SU-DHL-6 (cell line): ENCODE data around the gene PLA2G2C.

ENCODE experiments used
- EZH2phosphoT487 ChIP-seq: fragments of 200-600 bp; sonication (generic), shearing (Covaris generic); conservative IDR thresholded peaks from 2 replicates; pipeline ENCODE4 v1.6.1; 2018; ENCODE audit warnings: mild to moderate bottlenecking, antibody characterized with exemption, low read length, moderate library complexity, mixed read lengths
- TF ChIP-seq, protein P1 (sequence below): fragments of 200-600 bp; sonication (generic); IDR thresholded peaks from one replicate; pipeline ENCODE4 v1.5.1; 2017; ENCODE audit warnings: antibody characterized with exemption, mild to moderate bottlenecking, low read length, moderate library complexity; ENCODE audit not compliant: insufficient read depth, poor library complexity, severe bottlenecking

DNA sequence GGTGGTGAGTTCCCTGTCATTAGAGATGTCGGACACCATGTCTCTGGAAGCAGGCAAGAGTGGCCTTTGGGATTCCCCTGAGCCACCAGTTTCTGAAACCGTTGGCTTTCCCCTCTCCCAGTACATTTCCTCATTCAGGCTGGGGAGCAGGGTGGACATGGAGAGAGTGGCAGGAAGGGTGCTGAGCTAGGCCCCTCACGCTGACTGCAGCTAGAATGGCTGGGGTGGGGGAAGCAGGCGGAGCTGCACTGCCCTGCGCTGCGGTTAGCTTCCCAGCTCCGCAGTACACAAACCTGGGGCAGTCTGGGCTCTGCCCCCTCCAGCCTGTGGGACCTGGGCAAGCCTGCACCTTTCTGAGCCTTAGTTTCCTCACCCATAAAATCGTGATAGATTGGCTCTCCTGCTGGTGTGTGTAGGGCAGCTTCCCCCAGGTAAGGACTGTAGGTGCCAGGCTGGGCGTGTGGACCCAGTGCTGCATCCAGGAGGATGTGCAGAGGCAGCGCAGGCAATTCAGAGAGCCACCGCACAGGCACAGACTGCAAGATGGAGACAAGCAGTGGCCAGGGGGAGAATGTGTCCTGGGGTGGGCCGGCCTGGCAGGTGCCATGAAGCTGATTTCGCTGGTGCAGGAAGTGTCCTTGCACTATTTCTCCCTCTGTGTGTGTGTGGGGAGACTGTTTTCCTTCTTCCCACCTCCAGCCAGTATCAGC lies 44.2 kb downstream of the PLA2G2C start:
- TF ChIP-seq, protein P1, sequence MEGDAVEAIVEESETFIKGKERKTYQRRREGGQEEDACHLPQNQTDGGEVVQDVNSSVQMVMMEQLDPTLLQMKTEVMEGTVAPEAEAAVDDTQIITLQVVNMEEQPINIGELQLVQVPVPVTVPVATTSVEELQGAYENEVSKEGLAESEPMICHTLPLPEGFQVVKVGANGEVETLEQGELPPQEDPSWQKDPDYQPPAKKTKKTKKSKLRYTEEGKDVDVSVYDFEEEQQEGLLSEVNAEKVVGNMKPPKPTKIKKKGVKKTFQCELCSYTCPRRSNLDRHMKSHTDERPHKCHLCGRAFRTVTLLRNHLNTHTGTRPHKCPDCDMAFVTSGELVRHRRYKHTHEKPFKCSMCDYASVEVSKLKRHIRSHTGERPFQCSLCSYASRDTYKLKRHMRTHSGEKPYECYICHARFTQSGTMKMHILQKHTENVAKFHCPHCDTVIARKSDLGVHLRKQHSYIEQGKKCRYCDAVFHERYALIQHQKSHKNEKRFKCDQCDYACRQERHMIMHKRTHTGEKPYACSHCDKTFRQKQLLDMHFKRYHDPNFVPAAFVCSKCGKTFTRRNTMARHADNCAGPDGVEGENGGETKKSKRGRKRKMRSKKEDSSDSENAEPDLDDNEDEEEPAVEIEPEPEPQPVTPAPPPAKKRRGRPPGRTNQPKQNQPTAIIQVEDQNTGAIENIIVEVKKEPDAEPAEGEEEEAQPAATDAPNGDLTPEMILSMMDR: no peak
- no peak for TF ChIP-seq EZH2phosphoT487
